ENCODE results near the gene LPO.

The LPO gene

GRCh38 chr17:58252141-58252540 lies 13.8 kb downstream of the LPO start:
- peaks cover 6% of the 10 kb centered on the region for H3K4me1 ChIP-seq (ENCODE audit: control insufficient read depth, low read length)
- no peaks in the 10 kb centered on the region for H3K36me3 ChIP-seq (ENCODE audit: control insufficient read depth, low read length)
- no peaks in the 10 kb centered on the region for H3K79me2 ChIP-seq (ENCODE audit: control insufficient read depth, low read length)
- no peak for TF ChIP-seq EZH2phosphoT487 (IDR thresholded peaks at IDR 0.05; ENCODE audit: borderline replicate concordance, low read length)
- TF ChIP-seq, protein P1, sequence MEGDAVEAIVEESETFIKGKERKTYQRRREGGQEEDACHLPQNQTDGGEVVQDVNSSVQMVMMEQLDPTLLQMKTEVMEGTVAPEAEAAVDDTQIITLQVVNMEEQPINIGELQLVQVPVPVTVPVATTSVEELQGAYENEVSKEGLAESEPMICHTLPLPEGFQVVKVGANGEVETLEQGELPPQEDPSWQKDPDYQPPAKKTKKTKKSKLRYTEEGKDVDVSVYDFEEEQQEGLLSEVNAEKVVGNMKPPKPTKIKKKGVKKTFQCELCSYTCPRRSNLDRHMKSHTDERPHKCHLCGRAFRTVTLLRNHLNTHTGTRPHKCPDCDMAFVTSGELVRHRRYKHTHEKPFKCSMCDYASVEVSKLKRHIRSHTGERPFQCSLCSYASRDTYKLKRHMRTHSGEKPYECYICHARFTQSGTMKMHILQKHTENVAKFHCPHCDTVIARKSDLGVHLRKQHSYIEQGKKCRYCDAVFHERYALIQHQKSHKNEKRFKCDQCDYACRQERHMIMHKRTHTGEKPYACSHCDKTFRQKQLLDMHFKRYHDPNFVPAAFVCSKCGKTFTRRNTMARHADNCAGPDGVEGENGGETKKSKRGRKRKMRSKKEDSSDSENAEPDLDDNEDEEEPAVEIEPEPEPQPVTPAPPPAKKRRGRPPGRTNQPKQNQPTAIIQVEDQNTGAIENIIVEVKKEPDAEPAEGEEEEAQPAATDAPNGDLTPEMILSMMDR (IDR thresholded peaks at IDR 0.05; ENCODE audit: low read depth, low read length, poor library complexity, severe bottlenecking) = no peak
- H4K20me1 ChIP-seq (ENCODE audit: control insufficient read depth, insufficient read depth, low read depth, low read length) = no peaks in the 10 kb centered on the region
- no peaks in the 10 kb centered on the region for H3F3A ChIP-seq (ENCODE audit: control insufficient read depth, insufficient read depth)
- H3K9me3 ChIP-seq (ENCODE audit: control insufficient read depth, insufficient read depth, low read length) = no peaks in the 10 kb centered on the region
- H3K4me3 ChIP-seq (ENCODE audit: low read length) = no peak overlapping the region
- H3K27me3 ChIP-seq (ENCODE audit: control insufficient read depth, low read length) = peaks cover 27% of the 10 kb centered on the region
- H3K4me2 ChIP-seq (ENCODE audit: low read length) = no peak overlapping the region
- no peaks in the 10 kb centered on the region for H3K9me2 ChIP-seq (replicated peaks; ENCODE audit: control insufficient read depth, low read length)
- no peak overlapping the region for H3K27ac ChIP-seq (ENCODE audit: low read depth, low read length)

GRCh38 chr17:58253082-58253481 lies 14.7 kb downstream of the LPO start:
- no peaks in the 10 kb centered on the region for H3K79me2 ChIP-seq (ENCODE audit: control insufficient read depth, low read length)
- no peaks in the 10 kb centered on the region for H4K20me1 ChIP-seq (ENCODE audit: control insufficient read depth, insufficient read depth, low read depth, low read length)
- H3K27me3 ChIP-seq (ENCODE audit: control insufficient read depth, low read length) = peaks cover 28% of the 10 kb centered on the region
- no peaks in the 10 kb centered on the region for H3K9me3 ChIP-seq (ENCODE audit: control insufficient read depth, insufficient read depth, low read length)
- H3K4me2 ChIP-seq (ENCODE audit: low read length) = no peak overlapping the region
- no peaks in the 10 kb centered on the region for H3F3A ChIP-seq (ENCODE audit: control insufficient read depth, insufficient read depth)
- TF ChIP-seq EZH2phosphoT487 (IDR thresholded peaks at IDR 0.05; ENCODE audit: borderline replicate concordance, low read length) = no peak
- TF ChIP-seq, protein P1 (IDR thresholded peaks at IDR 0.05; ENCODE audit: low read depth, low read length, poor library complexity, severe bottlenecking) = no peak
- H3K4me1 ChIP-seq (ENCODE audit: control insufficient read depth, low read length) = peaks cover 6% of the 10 kb centered on the region
- no peaks in the 10 kb centered on the region for H3K36me3 ChIP-seq (ENCODE audit: control insufficient read depth, low read length)
- no peaks in the 10 kb centered on the region for H3K9me2 ChIP-seq (replicated peaks; ENCODE audit: control insufficient read depth, low read length)
- H3K27ac ChIP-seq (ENCODE audit: low read depth, low read length) = no peak overlapping the region
- no peak overlapping the region for H3K4me3 ChIP-seq (ENCODE audit: low read length)

DNA sequence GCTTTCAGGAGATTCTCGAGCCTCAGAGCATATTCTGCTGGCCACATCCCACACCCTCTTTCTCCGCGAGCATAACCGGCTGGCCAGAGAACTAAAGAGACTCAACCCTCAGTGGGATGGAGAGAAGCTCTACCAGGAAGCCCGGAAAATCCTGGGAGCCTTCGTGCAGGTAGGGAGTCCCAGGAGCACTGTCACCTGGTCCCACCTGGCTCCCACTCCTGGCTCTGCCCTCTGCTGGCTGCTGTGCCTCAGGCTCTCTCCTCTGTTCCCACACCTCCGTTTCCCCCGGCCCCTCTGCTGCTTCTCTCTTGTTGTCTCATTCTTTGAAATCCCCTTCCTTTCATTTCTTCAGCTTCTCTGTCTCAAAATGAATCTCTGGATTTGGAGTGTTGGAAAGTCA lies 16.4 kb downstream of the LPO start:
- Histone ChIP-seq H3K9me3 (ENCODE audit: control insufficient read depth, insufficient read depth, low read length) (no peaks in the 10 kb centered on the region), H3K4me2 (ENCODE audit: low read length) (no peak overlapping the region), H3K27me3 (ENCODE audit: control insufficient read depth, low read length) (peaks cover 19% of the 10 kb centered on the region), H3K27ac (ENCODE audit: low read depth, low read length) (no peak overlapping the region), H3K36me3 (ENCODE audit: control insufficient read depth, low read length) (no peaks in the 10 kb centered on the region), H3K79me2 (ENCODE audit: control insufficient read depth, low read length) (no peaks in the 10 kb centered on the region), H3K4me3 (ENCODE audit: low read length) (no peak overlapping the region), H3K4me1 (ENCODE audit: control insufficient read depth, low read length) (peaks cover 2% of the 10 kb centered on the region), H3K9me2 (replicated peaks; ENCODE audit: control insufficient read depth, low read length) (no peaks in the 10 kb centered on the region), H3F3A (ENCODE audit: control insufficient read depth, insufficient read depth) (no peaks in the 10 kb centered on the region), H4K20me1 (ENCODE audit: control insufficient read depth, insufficient read depth, low read depth, low read length) (no peaks in the 10 kb centered on the region)
- TF ChIP-seq EZH2phosphoT487 (IDR thresholded peaks at IDR 0.05; ENCODE audit: borderline replicate concordance, low read length) = no peak
- TF ChIP-seq, protein P1 (IDR thresholded peaks at IDR 0.05; ENCODE audit: low read depth, low read length, poor library complexity, severe bottlenecking) = peak; percentile 32

GRCh38 chr17:58262149-58262548 lies 23.8 kb downstream of the LPO start:
- Histone ChIP-seq H3K79me2 (ENCODE audit: control insufficient read depth, low read length) (no peaks in the 10 kb centered on the region), H3K9me2 (replicated peaks; ENCODE audit: control insufficient read depth, low read length) (no peaks in the 10 kb centered on the region), H3K4me2 (ENCODE audit: low read length) (no peak overlapping the region), H3K9me3 (ENCODE audit: control insufficient read depth, insufficient read depth, low read length) (no peaks in the 10 kb centered on the region), H3K27me3 (ENCODE audit: control insufficient read depth, low read length) (peaks cover 47% of the 10 kb centered on the region), H3K4me3 (ENCODE audit: low read length) (no peak overlapping the region), H3K27ac (ENCODE audit: low read depth, low read length) (no peak overlapping the region), H3K4me1 (ENCODE audit: control insufficient read depth, low read length) (no peaks in the 10 kb centered on the region), H4K20me1 (ENCODE audit: control insufficient read depth, insufficient read depth, low read depth, low read length) (no peaks in the 10 kb centered on the region), H3K36me3 (ENCODE audit: control insufficient read depth, low read length) (no peaks in the 10 kb centered on the region), H3F3A (ENCODE audit: control insufficient read depth, insufficient read depth) (no peaks in the 10 kb centered on the region)
- TF ChIP-seq EZH2phosphoT487 (IDR thresholded peaks at IDR 0.05; ENCODE audit: borderline replicate concordance, low read length) = no peak
- TF ChIP-seq, protein P1 (IDR thresholded peaks at IDR 0.05; ENCODE audit: low read depth, low read length, poor library complexity, severe bottlenecking) = no peak
